ENCODE measurements around the gene SKIDA1. TPM values are rescaled to one million over a fixed set of nuclear protein-coding genes. Genes with fewer than 3 reads are reported as not detected.

SKIDA1 gene
- total RNA-seq, 1 experiment from 2014 or later: 9.4 TPM

DNA sequence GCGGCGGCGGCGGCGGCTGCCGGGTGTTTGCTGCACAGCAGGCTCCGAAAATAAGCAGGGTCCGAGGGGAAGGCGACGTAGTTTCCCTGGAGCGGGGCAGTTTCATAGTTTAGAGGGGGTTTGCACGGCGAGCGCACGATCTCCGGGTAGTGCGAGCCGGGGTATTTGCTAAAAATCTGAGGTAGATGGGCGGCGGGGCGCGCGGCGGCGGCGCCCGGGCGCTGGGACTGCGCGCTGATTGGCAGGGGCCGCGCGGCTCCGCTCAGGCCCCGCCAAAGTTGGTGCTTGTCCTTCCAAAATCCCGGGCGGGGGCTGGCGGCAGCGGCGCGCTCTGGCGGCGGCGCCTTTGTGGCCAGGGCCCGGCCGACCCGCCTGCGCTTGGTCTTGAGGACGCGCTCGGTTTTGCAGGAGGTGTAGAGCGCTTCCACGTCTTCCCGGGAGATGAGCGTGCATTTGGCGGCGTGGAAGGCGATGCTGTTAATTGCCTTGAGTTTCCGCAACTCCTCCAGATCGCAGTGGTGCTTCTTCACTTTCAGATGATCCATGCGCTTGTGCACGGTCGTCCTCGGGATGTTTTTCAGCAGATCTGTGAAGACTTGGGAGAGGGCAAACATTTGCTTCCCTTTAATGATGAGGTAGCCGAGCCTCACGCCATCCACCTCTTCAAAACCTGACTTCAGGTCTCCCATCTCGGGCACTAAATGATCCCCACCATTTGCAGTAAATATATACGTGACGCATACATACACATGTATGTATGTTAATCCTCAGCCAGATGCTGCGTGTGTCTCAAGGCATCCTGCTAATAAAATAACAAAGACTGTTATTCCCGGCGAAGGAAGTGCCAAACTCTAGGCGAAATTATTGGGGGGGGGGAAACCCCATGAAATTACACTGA lies 8.1 kb downstream of the SKIDA1 start:
- H3K4me1 Mint-ChIP-seq: peaks cover 76% of the 10 kb centered on the region
- DNase-seq (ENCODE audit: low spot score) (peak; percentile 83), ATAC-seq (peak; percentile 68)
- H3K27ac Mint-ChIP-seq: peak overlapping the region; percentile 92
- no peaks in the 10 kb centered on the region for H3K9me3 Mint-ChIP-seq
- TF ChIP-seq AFF4 (CRISPR knock-in tag; IDR thresholded peaks at IDR 0.05; ENCODE audit: borderline replicate concordance) (no peak; the same call in 1 of the 2 replicates), ZNF671 (CRISPR knock-in tag; IDR thresholded peaks at IDR 0.05) (no peak), USF2 (CRISPR knock-in tag; IDR thresholded peaks at IDR 0.05) (no peak), FOXP1 (CRISPR knock-in tag; IDR thresholded peaks at IDR 0.05; ENCODE audit: borderline replicate concordance) (no peak), ETV6 (CRISPR knock-in tag; IDR thresholded peaks at IDR 0.05) (peak; percentile 60; the same call in 1 of the 2 replicates)
- H3K4me3 Mint-ChIP-seq: peak overlapping the region; percentile 88
- ChIA-PET CTCF (interaction anchor here (0.7 to 2.0 kb wide), 7 partner anchors 8 to 214 kb away, joined by 3 to 9 read pairs (median 6); no protein-coding TSS in a partner anchor), POLR2A (interaction anchor here (0.7 to 3.6 kb wide), 13 partner anchors 8 to 232 kb away, joined by 3 to 57 read pairs (median 7); partner anchors contain the start of gene SKIDA1)
- H3K36me3 Mint-ChIP-seq: no peaks in the 10 kb centered on the region
- peaks cover 32% of the 10 kb centered on the region for H3K27me3 Mint-ChIP-seq (ENCODE audit: low read depth)

DNA sequence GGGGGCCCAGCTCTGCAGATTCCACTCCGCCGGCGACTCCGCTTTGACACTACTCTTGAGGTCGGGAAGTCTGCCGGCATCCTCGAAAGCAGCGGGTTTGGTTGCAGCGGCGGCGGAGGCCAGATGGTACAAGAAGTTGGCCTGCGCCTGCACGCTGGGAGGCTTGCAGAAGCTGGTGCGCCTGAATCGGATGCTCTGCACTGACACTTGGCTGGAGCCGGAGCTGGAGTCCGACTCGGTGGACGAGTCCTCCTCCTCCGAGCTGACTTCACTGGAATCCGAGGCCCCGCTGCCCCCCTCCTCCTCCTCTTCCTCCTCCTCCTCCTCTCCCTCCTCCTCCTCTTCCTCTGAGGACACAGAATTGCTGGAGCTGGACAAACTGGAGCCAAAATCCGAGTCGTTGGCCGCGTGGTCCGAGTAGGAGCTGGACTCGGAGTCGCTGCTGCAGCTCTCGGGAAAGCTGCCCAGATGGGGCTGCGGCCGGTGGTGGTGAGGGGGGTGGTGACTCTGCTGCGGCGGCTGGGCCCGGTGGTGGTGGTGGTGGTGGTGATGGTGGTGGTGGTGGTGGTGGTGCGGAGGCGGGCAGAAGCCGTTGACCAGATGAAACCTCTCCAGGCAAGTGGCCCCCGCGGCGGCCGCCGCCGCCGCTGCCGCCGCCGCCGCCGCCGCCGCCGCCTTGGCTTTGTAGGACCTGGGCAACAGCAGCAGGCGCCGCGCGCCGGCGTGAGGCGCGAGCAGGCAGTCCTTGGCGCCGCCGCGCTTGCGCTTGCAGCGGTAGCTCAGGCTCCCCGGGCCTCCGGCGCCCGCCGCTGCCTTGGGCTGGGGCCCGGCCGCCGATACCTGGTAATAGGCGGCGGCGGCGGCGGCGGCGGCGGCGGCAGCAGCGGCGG lies 9.0 kb downstream of the SKIDA1 start:
- H3K4me3 Mint-ChIP-seq: peak overlapping the region; percentile 88
- DNase-seq (ENCODE audit: low spot score) (peak; percentile 69), ATAC-seq (peak; percentile 15)
- no peaks in the 10 kb centered on the region for H3K9me3 Mint-ChIP-seq
- H3K27ac Mint-ChIP-seq: peak overlapping the region; percentile 69; the same call in 1 of the 2 replicates
- peaks cover 78% of the 10 kb centered on the region for H3K4me1 Mint-ChIP-seq
- POLR2A ChIA-PET: interaction anchor here (0.6 to 3.6 kb wide), 13 partner anchors 8 to 233 kb away, joined by 3 to 57 read pairs (median 6); partner anchors contain the start of gene SKIDA1
- H3K36me3 Mint-ChIP-seq: no peaks in the 10 kb centered on the region
- H3K27me3 Mint-ChIP-seq (ENCODE audit: low read depth): peaks cover 32% of the 10 kb centered on the region
- 0 out of 2 replicates have a peak, but pooled peaks have one; percentile 26 for TF ChIP-seq MYBL2 (CRISPR knock-in tag; IDR thresholded peaks at IDR 0.05)
- TF ChIP-seq OVOL2 (CRISPR knock-in tag; IDR thresholded peaks at IDR 0.05; ENCODE audit: borderline replicate concordance): no peak
- peak; percentile 98 for TF ChIP-seq ZNF263 (CRISPR knock-in tag; IDR thresholded peaks at IDR 0.05; ENCODE audit: low read depth)
- peak; percentile 49 for TF ChIP-seq KAT7 (CRISPR knock-in tag; IDR thresholded peaks at IDR 0.05; ENCODE audit: borderline replicate concordance)
- 0 out of 2 replicates have a peak, but pooled peaks have one; percentile 20 for TF ChIP-seq ZNF416 (CRISPR knock-in tag; IDR thresholded peaks at IDR 0.05)
- CTCF ChIA-PET: interaction anchor here (0.8 to 2.0 kb wide), 3 partner anchors 9 to 20 kb away, joined by 3 to 8 read pairs (median 6); partner anchors contain the start of gene SKIDA1

DNA sequence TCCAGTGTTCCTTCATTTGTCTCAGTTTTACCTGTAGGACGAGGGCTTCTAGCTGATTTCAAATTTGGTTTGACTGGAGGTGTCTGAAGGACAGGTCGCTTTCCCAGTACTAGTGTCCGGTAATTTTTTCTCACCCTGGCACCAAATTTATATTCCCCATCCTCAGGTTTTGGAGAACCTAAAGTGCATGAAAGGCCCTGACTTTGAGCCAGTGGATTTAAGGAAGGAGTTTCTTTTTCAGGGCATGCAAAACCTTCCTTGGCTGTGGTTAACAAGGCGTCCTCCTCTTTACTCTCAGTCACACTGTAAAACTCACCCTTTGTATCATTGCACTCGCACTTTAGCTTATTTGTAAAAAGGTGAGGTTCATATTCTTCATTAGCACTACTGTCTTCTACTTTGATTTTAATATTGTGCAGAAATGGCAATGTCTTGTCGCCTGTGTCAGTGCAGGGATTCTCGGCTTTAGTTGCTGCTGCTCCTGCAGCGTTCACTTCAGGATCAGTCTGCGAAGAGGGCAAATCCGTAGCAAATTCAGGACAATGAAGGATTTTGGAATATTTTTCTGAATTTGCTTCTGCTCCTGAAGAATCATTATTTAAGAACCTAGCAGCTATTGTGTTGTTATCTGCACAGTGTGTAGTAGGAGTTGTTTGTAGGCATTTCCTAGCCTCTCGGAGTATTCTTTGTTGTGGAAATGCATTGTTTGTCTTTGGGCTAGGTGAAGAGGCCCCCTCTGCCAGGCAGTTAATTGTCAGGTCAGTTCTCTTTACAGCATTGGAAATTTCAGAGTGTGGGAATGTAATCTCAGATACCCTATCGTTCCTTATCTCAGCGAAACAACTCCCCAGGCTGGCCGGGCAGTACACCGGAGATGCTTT lies 9.9 kb downstream of the SKIDA1 start:
- ChIA-PET CTCF (interaction anchor here (0.7 to 2.0 kb wide), 4 partner anchors 8 to 515 kb away, joined by 3 to 8 read pairs (median 4); partner anchors contain the start of gene SKIDA1), POLR2A (interaction anchor here (0.6 to 3.6 kb wide), 12 partner anchors 8 to 234 kb away, joined by 3 to 57 read pairs (median 5); partner anchors contain the start of gene SKIDA1)
- H3K4me1 Mint-ChIP-seq: peaks cover 75% of the 10 kb centered on the region
- peak; percentile 35 for ATAC-seq
- H3K27me3 Mint-ChIP-seq (ENCODE audit: low read depth): peaks cover 30% of the 10 kb centered on the region
- TF ChIP-seq FOXK1 (CRISPR knock-in tag; IDR thresholded peaks at IDR 0.05) (peak; percentile 59), ZNF138 (CRISPR knock-in tag; conservative IDR thresholded peaks at IDR 0.05) (no peak), ELF4 (CRISPR knock-in tag; IDR thresholded peaks at IDR 0.05; ENCODE audit: low read depth) (no peak)
- H3K27ac Mint-ChIP-seq: peak overlapping the region; percentile 69
- no peaks in the 10 kb centered on the region for H3K9me3 Mint-ChIP-seq
- no peak for DNase-seq (ENCODE audit: low spot score)
- H3K36me3 Mint-ChIP-seq: no peaks in the 10 kb centered on the region
- H3K4me3 Mint-ChIP-seq: peak overlapping the region; percentile 86
